ENCODE data around the gene FAM177B. TPM values are rescaled to one million over a fixed set of nuclear protein-coding genes. Genes with fewer than 3 reads are reported as not detected.

FAM177B gene
- total RNA-seq (2022) (0.70 TPM in 1 of 2 replicates, not detected in the other), Bru-seq, nascent RNA (percentile 38 among the genes with signal in this experiment), BruChase-seq, experiment 1, labeled RNA remaining after a 2-hour chase (percentile 27 among the genes with signal in this experiment), BruChase-seq, experiment 2, labeled RNA remaining after a 6-hour chase (percentile 28 among the genes with signal in this experiment)
- long read RNA-seq: 0 reads

GRCh38 chr1:222736972-222737371 is at the start of gene FAM177B:
Gene FAM177B, plus strand, starts transcription at chr1:222737202. Its CDS starts 9,344 bp downstream, at chr1:222746546.
- Mint-ChIP-seq H3K9me3 (ENCODE audit: unreplicated experiment) (no peaks in the 10 kb centered on the region), H3K27ac (ENCODE audit: unreplicated experiment) (no peak within 1 kb of the TSS), H3K27me3 (ENCODE audit: insufficient read depth, unreplicated experiment) (no peaks in the 10 kb centered on the region), H3K4me3 (ENCODE audit: unreplicated experiment) (no peak within 1 kb of the TSS), H3K4me1 (ENCODE audit: low read depth, unreplicated experiment) (no peaks in the 10 kb centered on the region), H3K36me3 (ENCODE audit: insufficient read depth, unreplicated experiment) (peaks cover 14% of the 10 kb centered on the region)
- DNase-seq: no peak
- no TSS peak for BruUV-seq (replicated peaks)
- CTCF ChIA-PET: no interaction called here
- no peaks in the 10 kb centered on the region for H3K9me3 ChIP-seq
- no peaks in the 10 kb centered on the region for H3K36me3 ChIP-seq (ENCODE audit: control insufficient read depth, insufficient read depth, low read length)
- POLR2A ChIA-PET: no interaction called here
- no peaks in the 10 kb centered on the region; the same call in 1 of the 2 replicates for H3K4me1 ChIP-seq
- no peaks in the 10 kb centered on the region for H3K27me3 ChIP-seq (replicated peaks; ENCODE audit: control insufficient read depth, insufficient read depth, low read length)
- TF ChIP-seq CTCF (IDR thresholded peaks at IDR 0.05; ENCODE audit: insufficient read depth in 1 of 2, low read depth in 1 of 2, low read length in 1 of 2, severe bottlenecking in 1 of 2, unreplicated experiment in 1 of 2): no peak
- no peak within 1 kb of the TSS for H3K4me3 ChIP-seq (ENCODE audit: low read depth, low read length)
- intact Hi-C loops (cut with micrococcal nuclease; ENCODE audit: unreplicated experiment): no loop called here

DNA sequence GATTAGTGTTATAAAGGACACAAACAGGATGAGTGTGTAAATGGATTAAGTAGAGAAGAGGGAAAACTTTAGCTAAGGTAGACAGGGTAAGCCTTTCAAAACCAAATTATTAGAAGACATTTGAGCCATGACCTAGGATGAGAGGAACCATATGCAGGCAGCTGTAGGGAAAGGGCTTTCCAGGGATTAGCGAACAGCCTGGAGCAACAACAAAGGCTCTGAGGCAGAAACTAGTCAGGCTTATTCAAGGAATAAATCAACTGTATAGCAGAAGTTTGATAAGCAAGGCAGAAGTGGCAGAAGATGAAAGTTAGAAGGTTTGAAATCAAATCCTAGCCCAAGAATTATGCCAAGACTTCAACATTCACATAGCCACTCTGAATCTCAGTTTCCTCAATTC is 46.0 kb upstream of the FAM177B start:
- CTCF ChIA-PET: no interaction called here
- Histone ChIP-seq H3K9me3 (no peaks in the 10 kb centered on the region), H3K36me3 (ENCODE audit: control insufficient read depth, insufficient read depth, low read length) (no peaks in the 10 kb centered on the region), H3K4me1 (no peaks in the 10 kb centered on the region), H3K27me3 (replicated peaks; ENCODE audit: control insufficient read depth, insufficient read depth, low read length) (no peaks in the 10 kb centered on the region), H3K4me3 (ENCODE audit: low read depth, low read length) (no peak overlapping the region)
- no peaks in the 10 kb centered on the region for H3K4me1 Mint-ChIP-seq (ENCODE audit: low read depth, unreplicated experiment)
- no peak for DNase-seq
- intact Hi-C loops (cut with micrococcal nuclease; ENCODE audit: unreplicated experiment): no loop called here
- TF ChIP-seq CTCF (IDR thresholded peaks at IDR 0.05; ENCODE audit: insufficient read depth in 1 of 2, low read depth in 1 of 2, low read length in 1 of 2, severe bottlenecking in 1 of 2, unreplicated experiment in 1 of 2): no peak
- no TSS peak for BruUV-seq (replicated peaks)
- no peaks in the 10 kb centered on the region for H3K9me3 Mint-ChIP-seq (ENCODE audit: unreplicated experiment)
- H3K4me3 Mint-ChIP-seq (ENCODE audit: unreplicated experiment): no peak overlapping the region
- H3K36me3 Mint-ChIP-seq (ENCODE audit: insufficient read depth, unreplicated experiment): peaks cover 8% of the 10 kb centered on the region
- H3K27ac Mint-ChIP-seq (ENCODE audit: unreplicated experiment): no peak overlapping the region
- POLR2A ChIA-PET: no interaction called here
- no peaks in the 10 kb centered on the region for H3K27me3 Mint-ChIP-seq (ENCODE audit: insufficient read depth, unreplicated experiment)

- no TSS peak for BruUV-seq (replicated peaks)
- POLR2A ChIA-PET: no interaction called here
- Histone ChIP-seq H3K36me3 (ENCODE audit: control insufficient read depth, insufficient read depth, low read length) (no peaks in the 10 kb centered on the region), H3K4me3 (ENCODE audit: low read depth, low read length) (no peak overlapping the region), H3K9me3 (no peaks in the 10 kb centered on the region), H3K27me3 (replicated peaks; ENCODE audit: control insufficient read depth, insufficient read depth, low read length) (no peaks in the 10 kb centered on the region), H3K4me1 (no peaks in the 10 kb centered on the region)
- H3K9me3 Mint-ChIP-seq (ENCODE audit: unreplicated experiment): no peaks in the 10 kb centered on the region
- no peak for DNase-seq
- no peak overlapping the region for H3K27ac Mint-ChIP-seq (ENCODE audit: unreplicated experiment)
- intact Hi-C loops (cut with micrococcal nuclease; ENCODE audit: unreplicated experiment): no loop called here
- no peaks in the 10 kb centered on the region for H3K4me1 Mint-ChIP-seq (ENCODE audit: low read depth, unreplicated experiment)
- no peak for TF ChIP-seq CTCF (IDR thresholded peaks at IDR 0.05; ENCODE audit: insufficient read depth in 1 of 2, low read depth in 1 of 2, low read length in 1 of 2, severe bottlenecking in 1 of 2, unreplicated experiment in 1 of 2)
- no peak overlapping the region for H3K4me3 Mint-ChIP-seq (ENCODE audit: unreplicated experiment)
- H3K36me3 Mint-ChIP-seq (ENCODE audit: insufficient read depth, unreplicated experiment): peaks cover 7% of the 10 kb centered on the region
- CTCF ChIA-PET: no interaction called here
- H3K27me3 Mint-ChIP-seq (ENCODE audit: insufficient read depth, unreplicated experiment): no peaks in the 10 kb centered on the region
These were observed 42.1 kb upstream of the FAM177B start for GRCh38 chr1:222694927-222695326.
